ENCODE data around the gene RALGAPA2.
"Not testable (repeated sequence)": the region's sequence is repeated elsewhere in the genome, so short reads cannot be mapped to it uniquely, and the experiment has no call there.

RALGAPA2 gene

GRCh38 chr20:20571068-20571780 is 141.2 kb downstream of the RALGAPA2 start:
- no peak for DNase-seq (ENCODE audit: low spot score)

GRCh38 chr20:20568604-20569205 is 143.7 kb downstream of the RALGAPA2 start:
- DNase-seq (ENCODE audit: low spot score), result no peak

- DNase-seq (ENCODE audit: low spot score), result no peak
These were observed 144.7 kb downstream of the RALGAPA2 start for GRCh38 chr20:20567712-20568111.

GRCh38 chr20:20566516-20566915 is 145.9 kb downstream of the RALGAPA2 start:
- DNase-seq (ENCODE audit: low spot score), result no peak

- DNase-seq (ENCODE audit: low spot score), result no peak
These were observed 148.2 kb downstream of the RALGAPA2 start for GRCh38 chr20:20564279-20564678.

- DNase-seq (ENCODE audit: low spot score), result no peak
These were observed 149.9 kb downstream of the RALGAPA2 start for GRCh38 chr20:20562507-20562906.

GRCh38 chr20:20561841-20562240 is 150.6 kb downstream of the RALGAPA2 start:
- no peak for DNase-seq (ENCODE audit: low spot score)

GRCh38 chr20:20561172-20561571 is 151.3 kb downstream of the RALGAPA2 start:
- DNase-seq (ENCODE audit: low spot score), result no peak

- no peak for DNase-seq (ENCODE audit: low spot score)
These were observed 155.0 kb downstream of the RALGAPA2 start for GRCh38 chr20:20557406-20557805.

GRCh38 chr20:20555838-20556237 is 156.6 kb downstream of the RALGAPA2 start:
- no peak for DNase-seq (ENCODE audit: low spot score)

- DNase-seq (ENCODE audit: low spot score), result no peak
These were observed 157.5 kb downstream of the RALGAPA2 start for GRCh38 chr20:20554951-20555350.

GRCh38 chr20:20553541-20553940 is 158.9 kb downstream of the RALGAPA2 start:
- DNase-seq (ENCODE audit: low spot score), result no peak

GRCh38 chr20:20552076-20552475 is 160.4 kb downstream of the RALGAPA2 start:
- DNase-seq (ENCODE audit: low spot score), result no peak

GRCh38 chr20:20551409-20551808 is 161.0 kb downstream of the RALGAPA2 start:
- DNase-seq (ENCODE audit: low spot score), result no peak

- DNase-seq (ENCODE audit: low spot score), result no peak
These were observed 162.7 kb downstream of the RALGAPA2 start for GRCh38 chr20:20549704-20550103.

GRCh38 chr20:20549267-20549612 is 163.2 kb downstream of the RALGAPA2 start:
- no peak for DNase-seq (ENCODE audit: low spot score)

- no peak for DNase-seq (ENCODE audit: low spot score)
These were observed 163.7 kb downstream of the RALGAPA2 start for GRCh38 chr20:20548527-20549266.

GRCh38 chr20:20547876-20548266 is 164.6 kb downstream of the RALGAPA2 start:
- no peak for DNase-seq (ENCODE audit: low spot score)

- no peak for DNase-seq (ENCODE audit: low spot score)
These were observed 165.1 kb downstream of the RALGAPA2 start for GRCh38 chr20:20547221-20547875.

GRCh38 chr20:20546402-20546801 is 166.0 kb downstream of the RALGAPA2 start:
- no peak for DNase-seq (ENCODE audit: low spot score)

- not testable (repeated sequence) for DNase-seq (ENCODE audit: low spot score)
These were observed 169.1 kb downstream of the RALGAPA2 start for GRCh38 chr20:20543348-20543747.

GRCh38 chr20:20536240-20536933 is 176.1 kb downstream of the RALGAPA2 start:
- no peak for DNase-seq (ENCODE audit: low spot score)
